ENCODE results near the gene SNRPE. TPM values are rescaled to one million over a fixed set of nuclear protein-coding genes. Genes with fewer than 3 reads are reported as not detected.

The SNRPE gene
- total and polyA plus RNA-seq, 2 donors (not counting 3 experiments of a cell fraction or from before 2014, with no cell fraction given) = 196 to 219 TPM

GRCh38 chr1:203906932-203907331, 45.5 kb downstream of the SNRPE start:
- Histone ChIP-seq H3K36me3 (ENCODE audit: control insufficient read depth in 2 of 2, extremely low read depth in 1 of 2, insufficient read depth in 2 of 2, low read length in 2 of 2) (no peaks in the 10 kb centered on the region), H3K4me2 (ENCODE audit: insufficient read depth, low read length) (peak overlapping the region; percentile 50), H3K9me3 (replicated peaks; ENCODE audit: control insufficient read depth, insufficient read depth, low read length) (no peaks in the 10 kb centered on the region), H3K27ac (ENCODE audit: insufficient read depth, low read depth, low read length) (peak overlapping the region; percentile 33), H3K4me1 (ENCODE audit: control insufficient read depth, extremely low read depth, insufficient read depth, low read length) (peaks cover 9% of the 10 kb centered on the region), H2AFZ (ENCODE audit: low read depth, low read length) (no peak overlapping the region), H3K27me3 (ENCODE audit: control insufficient read depth in 2 of 2, insufficient read depth in 2 of 2, low read length in 2 of 2) (no peaks in the 10 kb centered on the region), H3K4me3 (replicated peaks in 1 of 3; ENCODE audit: insufficient read depth in 1 of 3, low read depth in 1 of 3, low read length in 3 of 3) (no peak overlapping the region), H3K9ac (replicated peaks; ENCODE audit: extremely low read depth, insufficient read depth, low read length) (no peak overlapping the region), H3K9me1 (replicated peaks; ENCODE audit: control insufficient read depth, extremely low read depth, insufficient read depth, low read length) (no peaks in the 10 kb centered on the region), H4K20me1 (replicated peaks; ENCODE audit: control insufficient read depth, extremely low read depth, insufficient read depth, low read length) (no peaks in the 10 kb centered on the region), H3K79me2 (ENCODE audit: control insufficient read depth, insufficient read depth, low read length) (no peaks in the 10 kb centered on the region)
- peak; percentile 62 for DNase-seq (ENCODE audit: low read depth, low spot score)
- intact Hi-C loops (cut with micrococcal nuclease) (loop anchor here (1.0 kb wide), 1 partner anchor 46 kb away; the partner anchor contains the start of gene SNRPE), dilution Hi-C loops (cut with MboI; ENCODE audit: extremely low pct_ligation_motif_present, low sequenced_read_pairs) (no loop called here)
- no TSS peak for BruUV-seq (replicated peaks)
- FAIRE-seq = peak; percentile 92
- POLR2A ChIA-PET = no interaction called here
- CTCF ChIA-PET = interaction anchor here (1.1 kb wide), 1 partner anchor 36 kb away, joined by 5 read pairs; no protein-coding TSS in a partner anchor
- peak; percentile 91 for TF ChIP-seq FOS (IDR thresholded peaks at IDR 0.05; ENCODE audit: borderline replicate concordance, insufficient read depth, low read length)
- peak; percentile 77 for TF ChIP-seq JUN (IDR thresholded peaks at IDR 0.05; ENCODE audit: borderline replicate concordance, insufficient read depth, insufficient read length, low read depth)
- TF ChIP-seq, protein P1, sequence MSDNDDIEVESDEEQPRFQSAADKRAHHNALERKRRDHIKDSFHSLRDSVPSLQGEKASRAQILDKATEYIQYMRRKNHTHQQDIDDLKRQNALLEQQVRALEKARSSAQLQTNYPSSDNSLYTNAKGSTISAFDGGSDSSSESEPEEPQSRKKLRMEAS (IDR thresholded peaks at IDR 0.05; ENCODE audit: insufficient read depth, insufficient read length) = no peak

GRCh38 chr1:203907901-203908300, 46.5 kb downstream of the SNRPE start:
- H3K4me2 ChIP-seq (ENCODE audit: insufficient read depth, low read length) = no peak overlapping the region
- CTCF ChIA-PET = interaction anchor here (1.1 kb wide), 1 partner anchor 37 kb away, joined by 5 read pairs; no protein-coding TSS in a partner anchor
- TF ChIP-seq JUN (IDR thresholded peaks at IDR 0.05; ENCODE audit: borderline replicate concordance, insufficient read depth, insufficient read length, low read depth) (no peak), MYC (IDR thresholded peaks at IDR 0.05; ENCODE audit: low read depth, low read length) (no peak), POLR2A (IDR thresholded peaks at IDR 0.05; ENCODE audit: low read depth, low read length) (no peak), FOS (IDR thresholded peaks at IDR 0.05; ENCODE audit: borderline replicate concordance, insufficient read depth, low read length) (no peak), POLR2AphosphoS5 (IDR thresholded peaks at IDR 0.05; ENCODE audit: insufficient read depth, low read depth, low read length) (no peak), EZH2 (IDR thresholded peaks at IDR 0.05; ENCODE audit: borderline replicate concordance, low read depth, low read length, severe bottlenecking) (no peak)
- TF ChIP-seq, protein P1 (IDR thresholded peaks at IDR 0.05; ENCODE audit: insufficient read depth, insufficient read length) = no peak
- TF ChIP-seq, protein P2, sequence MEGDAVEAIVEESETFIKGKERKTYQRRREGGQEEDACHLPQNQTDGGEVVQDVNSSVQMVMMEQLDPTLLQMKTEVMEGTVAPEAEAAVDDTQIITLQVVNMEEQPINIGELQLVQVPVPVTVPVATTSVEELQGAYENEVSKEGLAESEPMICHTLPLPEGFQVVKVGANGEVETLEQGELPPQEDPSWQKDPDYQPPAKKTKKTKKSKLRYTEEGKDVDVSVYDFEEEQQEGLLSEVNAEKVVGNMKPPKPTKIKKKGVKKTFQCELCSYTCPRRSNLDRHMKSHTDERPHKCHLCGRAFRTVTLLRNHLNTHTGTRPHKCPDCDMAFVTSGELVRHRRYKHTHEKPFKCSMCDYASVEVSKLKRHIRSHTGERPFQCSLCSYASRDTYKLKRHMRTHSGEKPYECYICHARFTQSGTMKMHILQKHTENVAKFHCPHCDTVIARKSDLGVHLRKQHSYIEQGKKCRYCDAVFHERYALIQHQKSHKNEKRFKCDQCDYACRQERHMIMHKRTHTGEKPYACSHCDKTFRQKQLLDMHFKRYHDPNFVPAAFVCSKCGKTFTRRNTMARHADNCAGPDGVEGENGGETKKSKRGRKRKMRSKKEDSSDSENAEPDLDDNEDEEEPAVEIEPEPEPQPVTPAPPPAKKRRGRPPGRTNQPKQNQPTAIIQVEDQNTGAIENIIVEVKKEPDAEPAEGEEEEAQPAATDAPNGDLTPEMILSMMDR (IDR thresholded peaks at IDR 0.05; ENCODE audit: extremely low read depth in 1 of 2, insufficient read depth in 1 of 2, low read depth in 1 of 2, low read length in 2 of 2) = no peak
- no peak overlapping the region for H3K27ac ChIP-seq (ENCODE audit: insufficient read depth, low read depth, low read length)
- DNase-seq (ENCODE audit: low read depth, low spot score) (no peak), FAIRE-seq (no peak)
- no TSS peak for BruUV-seq (replicated peaks)
- no peak overlapping the region for H3K9ac ChIP-seq (replicated peaks; ENCODE audit: extremely low read depth, insufficient read depth, low read length)
- H3K27me3 ChIP-seq (ENCODE audit: control insufficient read depth in 2 of 2, insufficient read depth in 2 of 2, low read length in 2 of 2) = no peaks in the 10 kb centered on the region
- H3K4me1 ChIP-seq (ENCODE audit: control insufficient read depth, extremely low read depth, insufficient read depth, low read length) = peaks cover 9% of the 10 kb centered on the region
- intact Hi-C loops (cut with micrococcal nuclease) = loop anchor here (1.0 kb wide), 1 partner anchor 47 kb away; the partner anchor contains the start of gene SNRPE
- H3K9me1 ChIP-seq (replicated peaks; ENCODE audit: control insufficient read depth, extremely low read depth, insufficient read depth, low read length) = no peaks in the 10 kb centered on the region
- no peak overlapping the region for H2AFZ ChIP-seq (ENCODE audit: low read depth, low read length)
- dilution Hi-C loops (cut with MboI; ENCODE audit: extremely low pct_ligation_motif_present, low sequenced_read_pairs) = no loop called here
- POLR2A ChIA-PET = no interaction called here
- no peak overlapping the region for H3K4me3 ChIP-seq (replicated peaks in 1 of 3; ENCODE audit: insufficient read depth in 1 of 3, low read depth in 1 of 3, low read length in 3 of 3)
- H3K79me2 ChIP-seq (ENCODE audit: control insufficient read depth, insufficient read depth, low read length) = no peaks in the 10 kb centered on the region
- no peaks in the 10 kb centered on the region for H3K9me3 ChIP-seq (replicated peaks; ENCODE audit: control insufficient read depth, insufficient read depth, low read length)
- H4K20me1 ChIP-seq (replicated peaks; ENCODE audit: control insufficient read depth, extremely low read depth, insufficient read depth, low read length) = no peaks in the 10 kb centered on the region
- H3K36me3 ChIP-seq (ENCODE audit: control insufficient read depth in 2 of 2, extremely low read depth in 1 of 2, insufficient read depth in 2 of 2, low read length in 2 of 2) = no peaks in the 10 kb centered on the region
